ENCODE results near the gene BTBD16.

BTBD16 gene

DNA sequence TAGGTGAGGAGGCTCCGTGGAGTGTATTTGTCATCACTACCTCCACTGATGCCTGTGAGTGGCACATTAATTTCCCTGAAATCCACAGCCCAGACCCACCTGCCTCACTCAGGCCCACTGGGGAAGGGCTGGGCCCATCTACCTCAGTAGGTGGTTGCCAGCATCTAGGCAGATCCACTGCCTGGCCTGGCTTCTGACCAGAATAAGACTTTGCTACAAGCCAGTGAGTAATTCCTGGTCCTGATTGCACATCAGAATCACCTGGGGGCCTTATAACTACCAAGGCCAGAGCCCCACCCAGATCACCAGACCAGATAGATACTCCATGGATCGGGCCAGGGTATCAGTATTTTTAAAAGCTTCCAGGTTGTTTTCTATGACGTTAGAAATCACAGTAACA, 65.9 kb downstream of the BTBD16 start:
- no peaks in the 10 kb centered on the region for H3K9me3 ChIP-seq (ENCODE audit: insufficient read depth, low read length)
- H3K4me3 ChIP-seq (ENCODE audit: low read length) = 0 out of 2 replicates have a peak overlapping the region, but pooled peaks have one; percentile 21
- H2AFZ ChIP-seq (ENCODE audit: low read depth, low read length) = no peak overlapping the region
- H3K27me3 ChIP-seq (ENCODE audit: low read depth, low read length) = peaks cover 17% of the 10 kb centered on the region
- H4K20me1 ChIP-seq (ENCODE audit: insufficient read depth, low read length) = no peaks in the 10 kb centered on the region
- no peaks in the 10 kb centered on the region for H3K36me3 ChIP-seq (replicated peaks; ENCODE audit: low read depth, low read length)
- H3K4me2 ChIP-seq (ENCODE audit: low read length) = peak overlapping the region; percentile 51
- TF ChIP-seq, protein P1, sequence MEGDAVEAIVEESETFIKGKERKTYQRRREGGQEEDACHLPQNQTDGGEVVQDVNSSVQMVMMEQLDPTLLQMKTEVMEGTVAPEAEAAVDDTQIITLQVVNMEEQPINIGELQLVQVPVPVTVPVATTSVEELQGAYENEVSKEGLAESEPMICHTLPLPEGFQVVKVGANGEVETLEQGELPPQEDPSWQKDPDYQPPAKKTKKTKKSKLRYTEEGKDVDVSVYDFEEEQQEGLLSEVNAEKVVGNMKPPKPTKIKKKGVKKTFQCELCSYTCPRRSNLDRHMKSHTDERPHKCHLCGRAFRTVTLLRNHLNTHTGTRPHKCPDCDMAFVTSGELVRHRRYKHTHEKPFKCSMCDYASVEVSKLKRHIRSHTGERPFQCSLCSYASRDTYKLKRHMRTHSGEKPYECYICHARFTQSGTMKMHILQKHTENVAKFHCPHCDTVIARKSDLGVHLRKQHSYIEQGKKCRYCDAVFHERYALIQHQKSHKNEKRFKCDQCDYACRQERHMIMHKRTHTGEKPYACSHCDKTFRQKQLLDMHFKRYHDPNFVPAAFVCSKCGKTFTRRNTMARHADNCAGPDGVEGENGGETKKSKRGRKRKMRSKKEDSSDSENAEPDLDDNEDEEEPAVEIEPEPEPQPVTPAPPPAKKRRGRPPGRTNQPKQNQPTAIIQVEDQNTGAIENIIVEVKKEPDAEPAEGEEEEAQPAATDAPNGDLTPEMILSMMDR (IDR thresholded peaks at IDR 0.05; ENCODE audit: low read depth, low read length) = no peak
- no peak for TF ChIP-seq EZH2phosphoT487 (IDR thresholded peaks at IDR 0.05; ENCODE audit: low read depth)
- peaks cover 34% of the 10 kb centered on the region for H3K4me1 ChIP-seq (ENCODE audit: low read length)
- no peak overlapping the region for H3K27ac ChIP-seq (ENCODE audit: low read length)
- peak overlapping the region; percentile 7; the same call in 1 of the 2 replicates for H3K9ac ChIP-seq (ENCODE audit: low read length)
- no peaks in the 10 kb centered on the region for H3K79me2 ChIP-seq (ENCODE audit: low read length)

- H3K9me3 ChIP-seq (ENCODE audit: insufficient read depth, low read length) = no peaks in the 10 kb centered on the region
- no peak overlapping the region for H2AFZ ChIP-seq (ENCODE audit: low read depth, low read length)
- H3K36me3 ChIP-seq (replicated peaks; ENCODE audit: low read depth, low read length) = no peaks in the 10 kb centered on the region
- H3K9ac ChIP-seq (ENCODE audit: low read length) = no peak overlapping the region
- H4K20me1 ChIP-seq (ENCODE audit: insufficient read depth, low read length) = no peaks in the 10 kb centered on the region
- H3K4me1 ChIP-seq (ENCODE audit: low read length) = peaks cover 34% of the 10 kb centered on the region
- no peak overlapping the region for H3K4me3 ChIP-seq (ENCODE audit: low read length)
- no peak for TF ChIP-seq EZH2phosphoT487 (IDR thresholded peaks at IDR 0.05; ENCODE audit: low read depth)
- TF ChIP-seq, protein P1 (IDR thresholded peaks at IDR 0.05; ENCODE audit: low read depth, low read length) = no peak
- no peak overlapping the region for H3K4me2 ChIP-seq (ENCODE audit: low read length)
- no peaks in the 10 kb centered on the region for H3K79me2 ChIP-seq (ENCODE audit: low read length)
- peaks cover 13% of the 10 kb centered on the region; the same call in 1 of the 2 replicates for H3K27me3 ChIP-seq (ENCODE audit: low read depth, low read length)
- H3K27ac ChIP-seq (ENCODE audit: low read length) = no peak overlapping the region
Observed at GRCh38 chr10:122338609-122339441, 67.7 kb downstream of the BTBD16 start.

- TF ChIP-seq EZH2phosphoT487 (IDR thresholded peaks at IDR 0.05; ENCODE audit: low read depth) = no peak
- TF ChIP-seq, protein P1 (IDR thresholded peaks at IDR 0.05; ENCODE audit: low read depth, low read length) = no peak
- H3K27me3 ChIP-seq (ENCODE audit: low read depth, low read length) = peaks cover 16% of the 10 kb centered on the region
- H2AFZ ChIP-seq (ENCODE audit: low read depth, low read length) = no peak overlapping the region
- H3K36me3 ChIP-seq (replicated peaks; ENCODE audit: low read depth, low read length) = peaks cover 4% of the 10 kb centered on the region
- no peaks in the 10 kb centered on the region for H4K20me1 ChIP-seq (ENCODE audit: insufficient read depth, low read length)
- H3K79me2 ChIP-seq (ENCODE audit: low read length) = no peaks in the 10 kb centered on the region
- no peak overlapping the region for H3K4me2 ChIP-seq (ENCODE audit: low read length)
- H3K9me3 ChIP-seq (ENCODE audit: insufficient read depth, low read length) = no peaks in the 10 kb centered on the region
- H3K9ac ChIP-seq (ENCODE audit: low read length) = no peak overlapping the region
- no peak overlapping the region for H3K27ac ChIP-seq (ENCODE audit: low read length)
- H3K4me1 ChIP-seq (ENCODE audit: low read length) = peaks cover 48% of the 10 kb centered on the region
- no peak overlapping the region for H3K4me3 ChIP-seq (ENCODE audit: low read length)
Observed at GRCh38 chr10:122341141-122341810, 70.2 kb downstream of the BTBD16 start.

Data from OCI-LY3 (cell line).